GM19438 (cell line): ENCODE results near the gene CACNA1D.

ENCODE experiments used
- ATAC-seq: cut with Tn5 transposase; IDR thresholded peaks from one replicate; pipeline ENCODE4 v1.9.1; 2021; ENCODE audit warnings: low read depth; ENCODE audit not compliant: unreplicated experiment

The CACNA1D gene

DNA sequence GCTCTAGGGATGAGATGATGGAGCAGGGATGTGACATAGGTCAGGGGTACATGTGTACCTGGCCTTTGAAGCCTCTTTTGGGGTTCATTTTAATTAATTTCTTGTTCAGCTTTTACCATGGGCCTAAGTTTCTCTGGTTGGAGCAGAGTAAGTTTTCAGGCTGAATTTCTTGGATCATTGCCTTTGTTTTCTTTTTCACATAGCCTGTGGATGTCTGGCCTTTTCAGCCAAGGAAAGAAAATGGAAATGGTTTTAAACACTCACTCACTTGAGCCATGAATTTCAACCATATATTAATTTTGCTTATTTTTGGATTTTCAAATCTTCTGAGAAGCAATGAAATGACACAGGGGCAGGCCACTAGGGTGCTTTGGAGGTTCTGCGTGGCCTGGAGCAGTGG is 30.2 kb downstream of the CACNA1D start:
- no peak for ATAC-seq

DNA sequence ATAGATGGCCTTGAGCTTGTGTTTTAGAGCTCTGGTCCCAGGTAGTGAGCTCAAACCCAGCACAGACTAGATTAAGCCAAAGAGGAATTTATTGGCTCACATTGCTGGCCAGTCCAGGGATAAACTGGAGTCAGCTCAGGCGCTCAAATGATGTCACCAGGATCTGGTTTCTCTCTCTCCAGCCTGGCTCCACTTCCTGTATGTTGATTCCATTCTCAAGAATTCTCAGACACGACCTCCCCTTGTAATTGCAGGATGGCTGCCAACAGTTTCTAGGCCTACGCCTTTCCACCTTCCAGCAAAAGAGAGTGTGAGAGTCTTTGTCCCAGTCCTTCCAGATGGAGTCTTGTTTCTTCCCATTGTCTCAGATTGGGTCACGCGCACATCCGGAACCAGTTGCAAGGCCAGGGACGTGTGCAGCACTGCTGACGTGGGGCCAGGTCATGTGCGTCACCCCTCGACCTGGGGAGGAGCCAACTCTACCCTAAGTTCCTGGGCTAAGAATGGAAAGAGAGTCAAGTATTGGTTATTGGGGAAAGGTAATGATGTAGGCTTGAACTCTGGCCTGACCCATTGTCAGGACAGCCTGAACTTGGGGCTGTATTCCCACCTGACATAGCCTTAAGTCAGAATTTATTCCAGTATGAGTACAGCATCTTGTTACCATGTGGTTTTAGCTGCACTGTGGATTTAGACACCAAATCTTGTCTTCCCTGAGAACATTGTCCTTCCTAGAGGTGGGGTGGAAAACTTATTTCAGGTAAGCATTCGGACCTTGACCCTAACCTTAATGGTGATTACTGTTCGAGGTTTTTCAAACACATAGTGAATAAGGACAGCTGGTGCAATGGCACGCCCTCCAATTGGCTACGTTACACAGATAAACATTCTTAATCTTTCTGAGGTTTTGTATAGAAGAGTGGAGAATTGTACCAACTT is 31.6 kb downstream of the CACNA1D start:
- ATAC-seq: no peak

DNA sequence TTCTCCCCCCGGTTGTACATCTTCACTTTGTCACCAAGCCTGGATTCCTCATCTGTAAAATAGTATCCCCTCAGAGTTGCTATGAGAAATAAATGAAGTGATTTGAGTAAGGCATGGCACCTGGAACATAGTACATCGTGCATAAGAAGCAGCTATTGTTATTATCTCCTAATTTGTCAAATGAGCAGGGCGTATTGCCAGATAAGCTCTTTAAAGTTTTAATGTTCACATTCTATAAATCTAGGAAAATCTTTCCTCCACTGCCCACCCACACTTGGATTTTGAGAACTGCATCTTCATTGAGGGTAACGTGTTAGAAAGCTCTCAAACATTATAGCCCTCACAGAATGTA is 32.3 kb downstream of the CACNA1D start:
- no peak for ATAC-seq

DNA sequence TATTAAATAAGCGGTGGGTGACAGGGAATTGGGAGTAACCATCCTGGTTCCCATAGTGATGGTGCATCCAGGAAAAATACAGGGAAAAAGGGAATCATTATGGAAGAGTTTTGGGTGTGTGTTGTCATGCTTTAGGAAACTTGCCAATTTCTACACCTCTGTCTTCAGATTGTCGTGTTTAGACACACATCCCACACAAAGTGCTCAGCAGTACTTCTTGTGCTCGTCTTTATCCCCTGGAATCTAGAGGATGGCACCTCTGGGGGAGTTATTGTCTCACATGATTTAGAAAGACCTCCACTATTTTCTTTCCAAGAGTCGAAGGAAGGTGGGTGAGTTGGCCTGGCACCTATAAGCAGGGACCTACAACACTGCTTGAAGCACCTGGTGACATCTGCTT is 35.8 kb downstream of the CACNA1D start:
- no peak for ATAC-seq

DNA sequence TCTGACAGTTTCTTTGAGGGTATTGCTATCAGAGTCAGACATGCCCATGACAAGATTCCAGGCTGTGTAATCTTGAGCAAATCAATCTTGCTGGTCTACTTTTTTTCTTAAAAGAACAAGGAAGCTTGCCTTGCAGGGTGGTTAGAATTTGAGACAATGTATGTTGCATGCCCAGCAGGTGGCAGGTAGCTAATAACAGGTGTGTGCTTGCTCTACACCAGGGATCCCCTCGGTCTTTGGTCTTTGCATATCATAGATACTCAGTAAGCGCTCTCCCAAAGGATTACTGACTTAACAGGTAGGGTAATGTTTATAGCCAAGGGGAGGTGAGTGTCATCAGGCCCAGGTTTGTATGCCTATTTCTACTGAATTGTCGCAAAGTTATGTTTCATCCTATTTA is 37.3 kb downstream of the CACNA1D start:
- no peak for ATAC-seq

DNA sequence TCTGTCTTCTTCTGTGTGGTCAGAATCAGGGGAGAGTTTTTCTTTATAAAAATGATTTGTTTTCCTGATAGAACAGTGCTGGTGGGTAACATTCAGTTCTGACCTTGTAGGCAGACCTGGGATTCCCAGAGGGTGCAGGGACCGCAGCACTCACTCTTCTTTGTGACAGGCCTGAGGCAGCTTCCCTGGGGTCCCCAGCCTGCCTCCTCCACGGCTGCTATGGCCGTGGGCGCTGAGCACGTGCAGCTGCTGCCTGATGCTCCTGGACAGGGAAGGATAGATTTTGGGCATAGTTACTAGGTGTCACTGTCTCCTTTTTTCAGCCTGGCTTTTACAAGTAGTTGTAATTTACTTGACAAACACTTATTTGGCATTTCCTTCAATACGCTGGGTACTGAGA is 39.1 kb downstream of the CACNA1D start:
- no peak for ATAC-seq

DNA sequence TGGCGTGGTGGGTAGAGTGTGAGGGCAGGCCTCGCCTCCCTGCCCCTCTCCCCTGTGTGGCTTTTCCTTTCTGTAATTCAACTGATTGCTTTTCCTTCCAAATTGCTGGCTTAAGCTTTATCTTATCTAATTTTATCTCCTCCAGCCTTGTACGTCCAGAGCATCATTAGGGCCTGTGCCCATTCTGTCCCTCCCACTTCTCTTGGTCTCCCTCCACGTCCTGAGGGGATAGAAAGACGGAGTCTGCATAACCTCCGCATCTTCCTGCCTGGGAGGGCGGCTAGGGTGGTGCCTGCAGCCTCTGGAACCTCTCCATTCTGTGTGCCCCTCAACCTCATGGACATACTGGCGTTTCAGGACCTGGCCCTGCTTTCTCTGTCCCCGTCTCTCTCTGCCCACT is 39.8 kb downstream of the CACNA1D start:
- no peak for ATAC-seq

DNA sequence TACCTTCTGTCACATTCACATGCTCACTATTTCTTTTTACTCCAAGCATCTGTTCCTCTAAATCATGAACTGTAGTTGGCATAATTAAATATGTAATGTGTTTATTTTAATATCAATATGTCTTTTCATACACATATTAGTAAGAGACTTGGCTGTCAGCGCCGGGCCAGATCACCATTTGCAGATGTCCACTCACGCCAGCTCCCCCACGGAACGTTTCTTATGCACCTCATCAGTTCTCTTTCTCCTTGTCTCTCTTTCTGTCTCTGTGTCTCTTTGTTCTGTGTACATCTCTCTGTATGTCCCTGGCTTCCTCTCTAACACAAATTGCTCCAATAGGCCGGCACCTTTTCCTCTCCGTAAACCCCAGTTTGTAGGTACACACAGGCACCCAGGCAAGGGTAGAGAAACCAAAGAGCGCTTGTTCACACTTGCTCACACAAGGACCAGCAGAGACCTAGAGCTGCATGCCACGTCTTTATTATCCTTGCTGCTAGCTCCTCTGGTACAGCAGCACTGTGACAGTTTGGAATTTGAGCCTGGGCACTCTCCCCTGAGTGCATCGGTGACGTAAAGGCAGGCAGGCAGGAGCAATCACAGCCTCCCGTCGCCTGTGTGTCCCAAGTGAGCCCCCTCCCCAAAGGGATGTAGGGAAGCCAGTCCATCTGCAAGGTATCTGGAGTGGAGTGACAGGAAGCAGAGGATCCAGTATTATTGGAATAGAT is 40.4 kb downstream of the CACNA1D start:
- ATAC-seq: no peak

DNA sequence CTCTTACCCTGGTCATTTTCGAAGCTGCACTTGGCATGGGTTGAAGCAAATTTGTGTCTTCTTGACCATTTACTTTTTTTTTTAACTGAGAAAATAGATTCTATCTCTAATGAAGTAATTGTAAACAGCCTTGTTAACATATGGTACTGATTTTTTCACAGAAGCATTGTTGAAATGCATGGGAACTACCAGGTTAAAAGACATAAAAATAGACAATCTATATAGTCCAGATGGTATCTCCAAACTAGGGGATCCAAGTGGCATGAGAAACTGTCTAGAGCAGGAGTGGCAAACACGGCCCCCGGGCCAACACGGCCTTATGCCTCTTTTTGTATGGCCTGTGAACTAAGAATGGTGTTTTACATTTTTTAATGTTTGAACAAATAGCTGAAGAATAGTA is 41.9 kb downstream of the CACNA1D start:
- ATAC-seq: no peak

DNA sequence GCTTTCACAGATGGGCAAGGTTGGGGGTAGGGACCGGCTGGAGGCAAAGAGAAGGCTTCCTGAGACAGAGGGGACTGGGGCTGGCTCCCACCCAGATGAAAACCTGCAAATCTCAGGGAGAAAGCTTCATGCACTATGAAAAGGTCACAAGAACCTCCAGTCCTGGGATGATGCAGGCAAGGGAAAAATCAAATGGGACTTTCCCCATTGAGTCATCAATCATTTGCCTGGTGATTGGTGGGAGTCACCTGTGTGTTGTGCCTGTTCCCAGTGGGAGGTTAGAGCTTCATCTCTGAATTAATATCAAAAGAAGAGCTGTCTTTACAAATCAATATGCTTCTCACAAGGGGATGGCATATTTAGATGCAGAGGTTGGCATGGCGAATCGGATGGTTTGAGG is 49.9 kb downstream of the CACNA1D start:
- no peak for ATAC-seq

DNA sequence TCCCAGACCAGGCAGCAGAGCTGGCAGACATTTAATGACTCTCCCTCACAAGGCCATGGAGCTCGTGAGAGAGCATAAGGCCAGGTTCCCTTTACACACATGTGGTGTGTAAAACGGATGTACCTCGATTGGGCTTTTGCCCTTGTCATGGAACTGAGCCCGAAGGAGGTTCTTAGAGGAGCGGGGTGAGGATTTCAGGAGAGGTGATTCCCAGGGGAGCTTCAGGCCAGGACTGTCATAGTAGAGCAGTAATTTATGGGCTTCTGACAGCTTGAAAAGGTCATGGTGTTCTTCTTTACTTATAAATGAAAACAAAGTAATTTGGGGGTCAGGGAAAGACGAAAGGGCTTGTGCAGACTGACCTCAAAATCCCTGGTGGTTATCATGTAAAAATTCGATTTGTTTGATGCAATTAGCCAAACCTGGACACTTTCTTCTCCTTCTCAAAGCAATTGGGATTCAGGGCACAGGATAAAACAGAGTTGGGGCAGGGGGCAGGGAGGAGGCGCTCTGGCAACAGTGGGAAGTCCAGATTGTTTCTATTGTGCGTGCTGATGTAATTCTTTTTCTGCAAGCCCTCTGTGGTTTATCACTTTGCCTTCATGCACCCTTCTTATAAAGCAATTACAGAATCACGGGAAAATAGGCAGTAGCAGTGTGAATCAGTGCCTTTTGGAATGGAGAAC is 51.0 kb downstream of the CACNA1D start:
- ATAC-seq: no peak

DNA sequence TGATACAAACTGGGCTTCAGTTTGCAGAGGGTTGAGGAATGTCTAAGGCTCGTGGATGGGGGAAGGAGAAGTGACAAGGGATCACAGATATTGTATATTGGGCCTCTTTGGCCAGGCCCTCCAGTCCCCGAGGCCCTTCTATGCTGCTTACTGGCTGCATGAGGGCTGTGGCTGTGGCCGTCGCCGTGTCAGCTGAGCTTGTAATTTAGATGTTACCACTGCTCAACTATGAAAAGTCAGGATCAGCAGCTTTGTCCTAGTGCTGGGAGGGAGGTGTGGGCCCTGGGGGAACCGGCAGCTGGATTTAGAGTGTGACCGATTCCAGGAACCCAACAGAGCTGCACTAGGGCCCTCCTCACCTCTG is 51.6 kb downstream of the CACNA1D start:
- ATAC-seq: no peak

DNA sequence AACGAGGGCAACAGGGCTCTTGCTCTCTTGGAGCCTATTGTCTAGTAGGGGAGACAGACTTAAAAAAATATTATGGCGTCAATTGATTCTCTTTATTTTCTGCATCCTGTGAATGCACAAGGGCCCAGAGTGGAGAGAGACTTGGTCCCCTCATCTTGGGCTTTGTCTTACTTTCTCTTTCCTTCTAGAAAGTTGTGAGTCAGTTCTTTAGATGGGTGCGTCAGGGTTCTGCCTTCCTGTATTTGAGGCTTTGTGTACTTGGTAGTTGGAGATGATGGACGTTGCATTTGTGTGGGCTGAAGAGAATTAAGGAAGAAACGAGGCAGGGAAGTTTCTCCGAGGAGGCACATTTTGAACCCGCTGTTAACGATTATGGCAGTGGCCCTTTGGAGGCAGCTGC is 52.9 kb downstream of the CACNA1D start:
- ATAC-seq: no peak

DNA sequence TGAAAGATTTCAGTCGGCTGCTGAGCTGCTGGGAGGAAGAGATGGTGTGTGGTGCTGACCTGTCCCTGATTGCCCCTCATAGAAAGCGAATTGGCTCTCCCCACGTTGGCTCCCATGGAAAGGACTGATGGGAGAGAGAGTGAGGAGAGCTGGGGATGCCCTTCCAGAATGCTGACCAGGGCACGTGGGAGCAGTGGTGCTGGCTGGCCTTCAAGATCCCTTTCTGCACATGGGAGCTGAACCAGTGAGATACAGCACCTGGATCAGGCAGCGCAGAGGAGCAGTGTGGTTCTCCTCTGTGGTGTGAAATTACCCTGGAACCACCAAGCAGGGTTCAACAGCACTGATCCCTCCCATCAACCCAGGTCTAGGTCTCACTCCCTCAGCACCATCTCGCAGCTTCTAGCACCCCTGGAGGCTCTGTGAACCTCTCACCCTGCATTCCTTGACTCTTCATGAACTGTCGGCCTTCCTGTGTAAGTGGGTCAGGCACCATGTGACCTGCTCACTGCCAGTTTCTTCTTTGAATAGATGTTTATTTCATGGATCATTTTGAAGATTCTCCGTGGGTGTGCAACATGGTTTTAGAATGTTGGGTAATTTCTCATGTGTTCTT is 55.7 kb downstream of the CACNA1D start:
- no peak for ATAC-seq

DNA sequence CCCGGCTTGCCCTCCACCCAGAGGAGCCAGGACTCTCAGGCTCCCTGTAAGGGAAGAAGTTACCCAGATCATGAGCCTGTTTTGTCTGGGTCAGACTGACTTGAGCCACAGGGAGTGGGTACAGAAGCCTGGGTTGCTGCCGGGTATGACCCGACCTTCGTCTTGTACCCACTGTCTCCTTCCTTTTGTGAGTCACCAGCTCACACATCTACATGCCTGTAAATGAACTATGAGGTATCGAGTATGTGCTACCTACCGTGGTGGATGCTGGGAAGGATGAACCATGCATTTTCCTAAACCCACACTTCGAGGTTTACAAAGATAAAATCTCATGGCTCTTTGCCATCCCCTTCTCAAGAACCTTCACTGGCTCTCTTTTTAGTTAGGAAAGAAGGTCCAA is 56.9 kb downstream of the CACNA1D start:
- no peak for ATAC-seq

DNA sequence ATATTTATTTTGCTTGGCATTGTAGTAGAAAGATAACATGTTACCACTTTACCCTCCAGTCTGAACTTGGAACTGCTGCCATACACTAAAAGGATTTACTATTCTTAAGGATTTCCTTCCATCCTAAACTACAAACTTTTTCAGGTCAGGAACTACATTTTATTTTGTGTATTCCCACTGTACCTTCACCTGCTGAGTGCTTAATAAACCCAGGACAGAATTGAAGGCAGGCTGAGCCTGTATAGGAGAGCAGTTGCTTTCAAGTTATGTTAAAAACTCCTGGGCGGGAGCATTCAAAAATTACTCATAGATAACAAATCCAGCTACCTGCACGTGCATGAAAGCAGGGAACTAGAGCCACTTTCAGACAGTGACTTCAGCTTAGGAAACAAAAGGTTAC is 58.3 kb downstream of the CACNA1D start:
- no peak for ATAC-seq

DNA sequence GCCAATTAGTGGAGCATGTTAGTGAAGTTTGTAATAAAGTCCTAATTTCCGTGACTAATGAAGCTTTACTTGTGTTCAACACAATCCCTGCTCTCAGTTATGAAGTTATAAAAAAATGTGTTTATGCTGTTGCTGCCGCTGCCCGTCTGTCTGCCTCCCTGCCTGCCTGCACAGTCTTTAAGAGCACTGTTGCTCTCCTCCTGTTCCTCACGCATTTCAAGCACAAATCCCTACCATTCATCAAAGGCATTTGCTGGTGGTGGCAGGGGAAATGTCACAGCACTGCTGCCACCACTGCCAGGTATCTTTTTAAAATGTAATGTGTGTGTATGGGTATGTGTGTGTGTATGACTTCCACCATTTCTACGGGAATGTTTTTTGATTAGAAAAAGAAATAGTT is 58.8 kb downstream of the CACNA1D start:
- no peak for ATAC-seq

DNA sequence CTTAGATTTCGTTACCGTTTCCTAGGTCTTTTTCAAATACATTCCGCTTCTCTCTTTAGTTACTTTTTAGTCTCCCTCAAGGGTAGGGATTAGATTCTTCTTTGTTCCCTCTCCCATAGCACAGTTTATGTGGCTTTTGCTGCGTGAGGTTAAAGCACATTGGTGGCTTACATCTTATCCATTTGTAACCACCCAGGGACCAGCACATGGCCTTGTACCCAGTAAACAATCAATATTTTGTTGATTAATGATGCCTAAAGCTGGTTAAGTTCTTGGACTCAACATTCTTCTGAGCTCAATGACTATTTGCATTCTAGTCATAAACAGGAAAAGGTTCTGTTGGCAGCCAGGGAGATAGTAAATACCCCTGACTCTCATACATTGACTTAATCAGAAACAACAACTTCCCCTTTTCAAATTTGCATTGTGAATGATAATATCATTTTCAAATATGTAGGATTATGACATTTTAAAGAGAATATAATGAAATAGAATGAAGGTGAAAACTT is 60.2 kb downstream of the CACNA1D start:
- ATAC-seq: peak; percentile 78

DNA sequence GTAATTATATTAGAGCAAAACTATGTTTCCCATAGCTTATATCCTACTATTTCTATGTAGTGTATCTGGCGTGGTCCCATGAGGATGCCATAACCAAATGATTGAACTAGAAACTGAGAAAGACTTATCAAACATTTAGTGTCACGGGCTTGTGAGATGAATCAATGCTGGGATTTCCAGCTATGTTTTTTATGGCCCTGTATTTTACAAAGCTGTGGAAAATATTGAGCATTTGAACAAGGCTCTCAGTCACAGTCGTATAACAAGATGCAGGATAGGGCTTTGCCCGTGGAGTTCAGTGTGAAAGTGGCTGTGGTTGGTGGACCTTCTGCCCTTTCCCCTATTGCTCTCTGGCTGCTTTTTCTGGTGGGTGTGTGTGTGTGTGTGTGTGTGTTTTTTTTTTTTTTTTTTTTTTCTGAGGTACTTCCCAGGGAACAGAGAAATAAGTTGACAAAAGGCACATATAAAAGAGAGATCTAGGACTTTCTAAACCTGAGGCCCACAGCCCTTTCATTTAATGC is 60.7 kb downstream of the CACNA1D start:
- peak; percentile 62 for ATAC-seq

DNA sequence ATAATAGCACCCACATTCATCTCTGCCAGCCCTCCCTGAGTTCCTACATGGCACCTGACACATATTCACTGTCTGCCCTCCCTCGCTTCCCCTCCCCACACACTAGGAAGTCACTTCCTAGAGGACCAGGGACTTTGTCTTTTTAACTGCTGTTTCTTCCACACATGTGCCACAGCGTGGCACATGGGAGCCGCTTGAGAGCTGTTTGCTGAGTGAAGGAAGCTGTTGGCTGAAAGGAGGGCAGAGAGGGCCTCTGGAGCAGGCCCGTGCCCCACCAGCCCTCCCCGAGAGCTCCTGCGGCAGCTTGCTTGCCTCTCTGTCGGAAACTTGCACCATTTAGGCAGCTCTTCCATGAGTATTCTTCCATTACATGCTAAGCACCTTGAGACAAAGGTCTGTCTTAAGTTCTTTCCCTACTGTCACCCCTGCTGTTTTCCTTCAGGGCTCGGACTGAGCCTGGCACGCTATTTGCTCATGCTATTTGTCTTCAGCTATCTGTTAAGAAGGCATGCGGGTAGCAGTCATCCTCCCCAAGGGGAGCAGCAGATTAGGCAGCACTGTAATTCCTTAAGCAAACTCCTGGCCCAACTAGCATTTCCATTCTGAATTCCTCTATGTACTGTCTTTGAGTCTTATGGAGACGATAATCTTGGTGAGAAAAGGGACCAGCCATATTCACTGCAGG is 72.2 kb downstream of the CACNA1D start:
- no peak for ATAC-seq
